SU-DHL-6 (cell line): Measurements from ENCODE around the gene PCDHGC4.
A peak's percentile ranks its signal among the peaks of the same experiment; 100 is the strongest.

ENCODE experiments used
- H2AFZ ChIP-seq: fragments of 200-600 bp; sonication (generic); 2 replicates; pipeline ENCODE4 v1.6.1; 2014; ENCODE audit warnings: low read depth, mild to moderate bottlenecking, moderate library complexity, mixed read lengths, antibody characterized with exemption, low read length; ENCODE audit not compliant: severe bottlenecking
- H3F3A ChIP-seq: fragments of 200-600 bp; shearing (Covaris generic); 2 replicates; pipeline ENCODE4 v1.6.0; 2016; ENCODE audit warnings: antibody characterized with exemption, mild to moderate bottlenecking; ENCODE audit not compliant: insufficient read depth
- H3K27ac ChIP-seq: fragments of 200-600 bp; sonication (generic); 2 replicates; pipeline ENCODE4 v1.5.1; 2016; ENCODE audit warnings: low read depth, mild to moderate bottlenecking, low read length, moderate library complexity, mixed read lengths
- H3K27me3 ChIP-seq: fragments of 200-600 bp; sonication (generic), shearing (Covaris generic); 2 replicates; pipeline ENCODE4 v1.6.0; 2014; ENCODE audit warnings: mild to moderate bottlenecking, low read length
- H3K36me3 ChIP-seq: fragments of 200-600 bp; sonication (generic); 2 replicates; pipeline ENCODE4 v1.6.1; 2014; ENCODE audit warnings: mild to moderate bottlenecking, low read length, mixed read lengths
- H3K4me2 ChIP-seq: fragments of 300-600, 200-600 bp; shearing (Covaris generic), sonication (generic); 2 replicates; pipeline ENCODE4 v1.6.0; 2014; ENCODE audit warnings: low read length, low read depth, mild to moderate bottlenecking; ENCODE audit not compliant: poor library complexity, severe bottlenecking
- H3K4me3 ChIP-seq: fragments of 200-600 bp; sonication (generic); 2 replicates; pipeline ENCODE4 v1.5.1; 2014; ENCODE audit warnings: antibody characterized with exemption, low read length, mild to moderate bottlenecking, mixed read lengths; ENCODE audit not compliant: insufficient read depth, poor library complexity, severe bottlenecking
- H3K79me2 ChIP-seq: fragments of 200-600 bp; sonication (generic); 2 replicates; pipeline ENCODE4 v1.6.1; 2014; ENCODE audit warnings: mild to moderate bottlenecking, low read length, moderate library complexity; ENCODE audit not compliant: insufficient read depth
- H3K9ac ChIP-seq: fragments of 200-600 bp; sonication (generic); 2 replicates; pipeline ENCODE4 v1.7.0; 2014; ENCODE audit warnings: mild to moderate bottlenecking, low read length
- H3K9me2 ChIP-seq: fragments of 200-600 bp; sonication (generic); replicated peaks from 2 replicates; pipeline ENCODE4 v1.6.1; 2014; ENCODE audit warnings: low read length; ENCODE audit not compliant: insufficient read depth
- H3K9me3 ChIP-seq: fragments of 200-600 bp; sonication (generic); 2 replicates; pipeline ENCODE4 v1.6.1; 2014; ENCODE audit warnings: low read length, mixed read lengths; ENCODE audit not compliant: insufficient read depth
- H4K20me1 ChIP-seq: fragments of 200-600 bp; sonication (generic); 2 replicates; pipeline ENCODE4 v1.6.1; 2014; ENCODE audit warnings: low read depth, mild to moderate bottlenecking, antibody characterized with exemption, low read length, moderate library complexity, mixed read lengths
- CTCF ChIP-seq: fragments of 200-600 bp; sonication (generic); IDR thresholded peaks from one replicate; pipeline ENCODE4 v1.5.1; 2017; ENCODE audit warnings: antibody characterized with exemption, mild to moderate bottlenecking, low read length, moderate library complexity; ENCODE audit not compliant: insufficient read depth, poor library complexity, severe bottlenecking
- EZH2phosphoT487 ChIP-seq: fragments of 200-600 bp; sonication (generic), shearing (Covaris generic); conservative IDR thresholded peaks from 2 replicates; pipeline ENCODE4 v1.6.1; 2018; ENCODE audit warnings: mild to moderate bottlenecking, antibody characterized with exemption, low read length, moderate library complexity, mixed read lengths

Gene PCDHGC4

GRCh38 chr5:141491323-141492167 lies 6.7 kb downstream of the PCDHGC4 start:
- Histone ChIP-seq H4K20me1 (no peaks in the 10 kb centered on the region), H3K4me2 (peak overlapping the region; percentile 51), H3K9me3 (no peaks in the 10 kb centered on the region), H3K4me3 (peak overlapping the region; percentile 27), H3K79me2 (peaks cover 24% of the 10 kb centered on the region; the same call in 1 of the 2 replicates), H3K27ac (peak overlapping the region; percentile 61), H3K9me2 (no peaks in the 10 kb centered on the region), H3K27me3 (no peaks in the 10 kb centered on the region), H2AFZ (no peak overlapping the region), H3F3A (peaks cover 9% of the 10 kb centered on the region; the same call in 1 of the 2 replicates), H3K36me3 (no peaks in the 10 kb centered on the region), H3K9ac (peak overlapping the region; percentile 52)
- TF ChIP-seq EZH2phosphoT487 (no peak), CTCF (no peak)

- Histone ChIP-seq H3K4me2 (peak overlapping the region; percentile 51), H3K9ac (peak overlapping the region; percentile 52), H2AFZ (no peak overlapping the region), H3K27ac (peak overlapping the region; percentile 61), H3K4me3 (peak overlapping the region; percentile 27), H3K79me2 (peaks cover 17% of the 10 kb centered on the region; the same call in 1 of the 2 replicates), H3K27me3 (no peaks in the 10 kb centered on the region), H3K36me3 (no peaks in the 10 kb centered on the region), H3F3A (peaks cover 12% of the 10 kb centered on the region), H3K9me2 (no peaks in the 10 kb centered on the region), H3K9me3 (no peaks in the 10 kb centered on the region), H4K20me1 (no peaks in the 10 kb centered on the region)
- no peak for TF ChIP-seq EZH2phosphoT487
- TF ChIP-seq CTCF = no peak
Measured at GRCh38 chr5:141492168-141492885, 7.5 kb downstream of the PCDHGC4 start.

- Histone ChIP-seq H3K36me3 (no peaks in the 10 kb centered on the region), H3K27me3 (no peaks in the 10 kb centered on the region), H3K4me3 (no peak overlapping the region), H2AFZ (no peak overlapping the region), H3K79me2 (peaks cover 13% of the 10 kb centered on the region; the same call in 1 of the 2 replicates), H3K27ac (peak overlapping the region; percentile 61), H4K20me1 (no peaks in the 10 kb centered on the region), H3K9me3 (no peaks in the 10 kb centered on the region), H3K9ac (no peak overlapping the region; the same call in 1 of the 2 replicates), H3F3A (peaks cover 13% of the 10 kb centered on the region), H3K9me2 (no peaks in the 10 kb centered on the region), H3K4me2 (peak overlapping the region; percentile 23)
- no peak for TF ChIP-seq EZH2phosphoT487
- no peak for TF ChIP-seq CTCF
Measured at GRCh38 chr5:141493500-141494422, 8.9 kb downstream of the PCDHGC4 start.
